Panc1 (cell line): ENCODE data around the gene EDC3. TPM values are rescaled to one million over a fixed set of nuclear protein-coding genes. Genes with fewer than 3 reads are reported as not detected.

Experiments used
- ATAC-seq: fragments of 200-7000 bp; cut with Tn5 transposase; 2 replicates; pipeline ENCODE4 v1.9.1; 2020; ENCODE audit warnings: mild to moderate bottlenecking, moderate library complexity
- BruUV-seq: library from RNA; stranded (reverse); fragments of 400-500 nt; replicated peaks from 2 replicates; lab custom pipeline; 2021; lab: Mats Ljungman, UMichigan
- CTCF ChIA-PET: fragments of 300-600 bp; sonication (Branson Sonifier 250); formaldehyde crosslinking; loops from one replicate; lab custom pipeline; 2022; ENCODE audit warnings: antibody characterized with exemption; lab: Charles Lee
- POLR2A ChIA-PET: fragments of 300-600 bp; sonication (Branson Sonifier 250); formaldehyde crosslinking; loops from one replicate; lab custom pipeline; 2022; ENCODE audit warnings: antibody characterized with exemption; lab: Charles Lee
- DNase-seq: peaks from one replicate; pipeline ENCODE4 v3.0.0-alpha.2; 2010; ENCODE audit warnings: low read depth, low spot score
- H3K27ac ChIP-seq: 2 replicates; pipeline ENCODE4 v1.5.1; 2011; ENCODE audit warnings: mild to moderate bottlenecking, low read length, inconsistent platforms
- H3K27me3 ChIP-seq: fragments of 200-500 bp; sonication (Bioruptor generic); 2 replicates; pipeline ENCODE4 v1.6.0; 2014; ENCODE audit warnings: low read length, inconsistent platforms; ENCODE audit not compliant: control insufficient read depth, insufficient read depth
- H3K36me3 ChIP-seq: fragments of 200-500 bp; sonication (Bioruptor generic); 2 replicates; pipeline ENCODE4 v1.5.1; 2014; ENCODE audit warnings: inconsistent platforms, mild to moderate bottlenecking, low read length, moderate library complexity; ENCODE audit not compliant: control insufficient read depth, insufficient read depth
- H3K4me1 ChIP-seq: 2 replicates; pipeline ENCODE4 v1.5.1; 2011; ENCODE audit warnings: inconsistent platforms, mild to moderate bottlenecking, low read length, moderate library complexity; ENCODE audit not compliant: control insufficient read depth, insufficient read depth
- H3K4me3 ChIP-seq, 2 experiments: 2 replicates each; pipeline ENCODE4 v1.5.1; 2011 to 2012; ENCODE audit warnings: low read depth in 2 of 2, low read length in 2 of 2, mild to moderate bottlenecking in 2 of 2, inconsistent platforms in 1 of 2, moderate library complexity in 1 of 2
- H3K9me3 ChIP-seq: fragments of 200-500 bp; sonication (Bioruptor generic); 2 replicates; pipeline ENCODE4 v1.5.1; 2014; ENCODE audit warnings: low read depth, mild to moderate bottlenecking, inconsistent platforms, low read length, moderate library complexity; ENCODE audit not compliant: control insufficient read depth, insufficient read depth
- POLR2AphosphoS5 ChIP-seq: IDR thresholded peaks from 2 replicates; pipeline ENCODE4 v1.6.1; 2012; ENCODE audit warnings: mild to moderate bottlenecking, low read depth, low read length, moderate library complexity
- REST ChIP-seq, 2 experiments: IDR thresholded peaks; 2 replicates each; pipeline ENCODE4 v1.6.1; 2011 to 2012; ENCODE audit warnings: low read depth in 2 of 2, control low read depth in 1 of 2, low read length in 1 of 2, mild to moderate bottlenecking in 1 of 2, moderate library complexity in 1 of 2; ENCODE audit not compliant: insufficient read depth in 1 of 2
- SIN3A ChIP-seq: IDR thresholded peaks from 2 replicates; pipeline ENCODE4 v1.6.1; 2012; ENCODE audit warnings: low read depth, mild to moderate bottlenecking, low read length, moderate library complexity, borderline replicate concordance; ENCODE audit not compliant: insufficient read depth
- TCF7L2 ChIP-seq: IDR thresholded peaks from 2 replicates; pipeline ENCODE4 v1.6.1; 2011; ENCODE audit warnings: mild to moderate bottlenecking, low read depth, low read length, inconsistent platforms
- in situ Hi-C: cut with HindIII; loops from 2 replicates; pipeline ENCODE4 v1.10.0; 2016; ENCODE audit warnings: low sequenced_read_pairs, low pct_unique_long_range_greater_than_20kb
- intact Hi-C: fragments of 100-400 bp; cut with micrococcal nuclease; formaldehyde crosslinking; loops from one replicate; pipeline ENCODE4 v1.10.0; 2022; ENCODE audit not compliant: unreplicated experiment
- total RNA-seq: library from RNA; stranded (reverse); gene quantifications from one replicate; pipeline ENCODE4 v1.2.1, GENCODE V29; 2021; ENCODE audit not compliant: unreplicated experiment
- TF ChIP-seq, protein P1 (sequence below): fragments of 450-650 bp; IDR thresholded peaks from 2 replicates; pipeline ENCODE4 v1.5.1; 2017; ENCODE audit warnings: mild to moderate bottlenecking

Gene EDC3
- total RNA-seq, 1 experiment from 2014 or later = 45.5 TPM

DNA sequence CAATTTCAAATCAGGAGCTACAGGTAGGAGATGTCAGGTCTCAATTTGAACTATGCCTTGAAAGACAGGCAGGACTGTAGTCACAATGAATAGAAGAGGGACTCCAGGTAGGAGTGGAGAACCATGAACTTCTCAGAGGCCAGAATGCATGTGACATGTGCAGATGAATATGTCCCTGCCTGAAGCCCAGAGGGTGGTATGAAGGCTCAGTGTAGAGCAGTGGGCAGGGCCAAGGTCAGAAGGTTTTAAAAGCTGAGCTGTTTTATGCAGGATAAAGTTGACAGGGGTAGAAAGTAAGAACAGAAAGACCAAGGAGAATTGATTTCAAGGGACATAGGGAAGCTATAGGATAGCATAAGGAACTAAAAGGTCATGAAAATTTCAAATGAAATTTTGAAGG lies 49.3 kb downstream of the EDC3 start:
- TF ChIP-seq, protein P1, sequence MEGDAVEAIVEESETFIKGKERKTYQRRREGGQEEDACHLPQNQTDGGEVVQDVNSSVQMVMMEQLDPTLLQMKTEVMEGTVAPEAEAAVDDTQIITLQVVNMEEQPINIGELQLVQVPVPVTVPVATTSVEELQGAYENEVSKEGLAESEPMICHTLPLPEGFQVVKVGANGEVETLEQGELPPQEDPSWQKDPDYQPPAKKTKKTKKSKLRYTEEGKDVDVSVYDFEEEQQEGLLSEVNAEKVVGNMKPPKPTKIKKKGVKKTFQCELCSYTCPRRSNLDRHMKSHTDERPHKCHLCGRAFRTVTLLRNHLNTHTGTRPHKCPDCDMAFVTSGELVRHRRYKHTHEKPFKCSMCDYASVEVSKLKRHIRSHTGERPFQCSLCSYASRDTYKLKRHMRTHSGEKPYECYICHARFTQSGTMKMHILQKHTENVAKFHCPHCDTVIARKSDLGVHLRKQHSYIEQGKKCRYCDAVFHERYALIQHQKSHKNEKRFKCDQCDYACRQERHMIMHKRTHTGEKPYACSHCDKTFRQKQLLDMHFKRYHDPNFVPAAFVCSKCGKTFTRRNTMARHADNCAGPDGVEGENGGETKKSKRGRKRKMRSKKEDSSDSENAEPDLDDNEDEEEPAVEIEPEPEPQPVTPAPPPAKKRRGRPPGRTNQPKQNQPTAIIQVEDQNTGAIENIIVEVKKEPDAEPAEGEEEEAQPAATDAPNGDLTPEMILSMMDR = no peak
- TF ChIP-seq TCF7L2 (no peak), SIN3A (no peak), REST (IDR thresholded peaks at IDR 0.05; ENCODE audit: insufficient read depth in 1 of 2, low read depth in 2 of 2, low read length in 1 of 2) (no peak), POLR2AphosphoS5 (no peak)
- H3K9me3 ChIP-seq = no peaks in the 10 kb centered on the region
- H3K27me3 ChIP-seq = no peaks in the 10 kb centered on the region
- ATAC-seq (no peak), DNase-seq (no peak)
- BruUV-seq = no TSS peak
- H3K4me3 ChIP-seq = no peak overlapping the region
- H3K36me3 ChIP-seq = no peaks in the 10 kb centered on the region
- intact Hi-C loops (no loop called here), in situ Hi-C loops (loop anchor here (25.0 kb wide), 1 partner anchor 116 kb away; no protein-coding TSS in a partner anchor)
- H3K4me1 ChIP-seq = no peaks in the 10 kb centered on the region; the same call in 1 of the 2 replicates
- POLR2A ChIA-PET = no interaction called here
- H3K27ac ChIP-seq = no peak overlapping the region
- CTCF ChIA-PET = interaction anchor here (0.6 kb wide), 1 partner anchor 114 kb away, joined by 3 read pairs; no protein-coding TSS in a partner anchor

DNA sequence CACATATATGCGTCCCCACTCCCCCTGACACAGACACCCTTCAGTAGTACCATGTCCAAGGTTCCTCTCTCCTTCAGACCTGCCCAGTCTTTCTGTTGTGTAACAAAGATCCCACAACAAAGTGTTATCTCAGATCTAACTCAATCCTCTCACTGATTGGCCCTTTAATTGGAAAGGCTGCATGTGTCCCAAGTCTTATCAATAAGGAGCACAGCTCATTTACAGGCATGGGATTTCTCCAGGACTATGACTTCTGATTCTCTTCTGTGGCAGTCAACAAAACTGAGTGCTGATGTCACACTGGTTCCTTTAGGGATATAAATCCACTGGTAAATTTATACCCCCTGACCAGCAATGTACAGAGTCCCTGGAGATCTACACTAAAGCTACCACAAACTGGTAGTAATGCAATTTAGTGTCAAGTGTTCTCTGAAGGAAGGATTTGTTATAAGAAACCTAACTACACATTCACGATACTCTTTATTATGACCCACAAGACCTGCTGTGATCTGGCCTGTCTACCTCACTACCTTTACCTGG lies 52.1 kb downstream of the EDC3 start:
- DNase-seq (no peak), ATAC-seq (no peak)
- in situ Hi-C loops = loop anchor here (25.0 kb wide), 1 partner anchor 119 kb away; no protein-coding TSS in a partner anchor
- H3K27me3 ChIP-seq = no peaks in the 10 kb centered on the region
- TF ChIP-seq SIN3A (no peak), REST (IDR thresholded peaks at IDR 0.05; ENCODE audit: insufficient read depth in 1 of 2, low read depth in 2 of 2, low read length in 1 of 2) (no peak), TCF7L2 (no peak), POLR2AphosphoS5 (no peak)
- TF ChIP-seq, protein P1 = no peak
- ChIA-PET CTCF (interaction anchor here (1.1 kb wide), 1 partner anchor 125 kb away, joined by 3 read pairs; no protein-coding TSS in a partner anchor), POLR2A (no interaction called here)
- no peak overlapping the region for H3K27ac ChIP-seq
- intact Hi-C loops = no loop called here
- H3K4me3 ChIP-seq = no peak overlapping the region
- no peaks in the 10 kb centered on the region; the same call in 1 of the 2 replicates for H3K4me1 ChIP-seq
- H3K9me3 ChIP-seq = no peaks in the 10 kb centered on the region
- H3K36me3 ChIP-seq = no peaks in the 10 kb centered on the region
- BruUV-seq = no TSS peak
